ENCODE data around the gene AHCYL2.

The AHCYL2 gene

DNA sequence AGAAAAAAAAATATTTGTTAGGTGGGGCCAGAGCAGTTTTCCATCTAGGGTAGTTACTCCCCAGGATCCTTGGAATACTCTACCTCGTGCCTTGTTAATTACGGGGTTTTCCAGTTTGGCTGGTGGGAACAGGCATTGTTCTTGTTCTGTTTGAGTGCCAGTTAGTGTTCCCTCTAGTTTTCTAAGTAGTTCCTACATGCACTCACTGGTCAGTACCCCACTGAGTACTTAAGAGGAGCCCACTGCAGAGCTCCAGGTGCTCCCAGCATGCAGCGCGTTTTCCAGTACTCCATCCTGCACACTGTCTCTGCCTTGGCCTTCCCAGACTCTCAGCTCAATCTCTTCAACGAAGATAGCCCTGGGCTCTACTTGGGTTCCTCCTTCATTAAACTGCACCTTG, 58.0 kb downstream of the AHCYL2 start:
- Mint-ChIP-seq H3K36me3 (ENCODE audit: low read depth) (no peaks in the 10 kb centered on the region), H3K27me3 (ENCODE audit: low read depth, poor library complexity) (peaks cover 3% of the 10 kb centered on the region), H3K4me3 (no peak overlapping the region), H3K4me1 (no peaks in the 10 kb centered on the region), H3K27ac (no peak overlapping the region), H3K9me3 (no peaks in the 10 kb centered on the region)
- DNase-seq, result no peak
- TF ChIP-seq, protein P1, sequence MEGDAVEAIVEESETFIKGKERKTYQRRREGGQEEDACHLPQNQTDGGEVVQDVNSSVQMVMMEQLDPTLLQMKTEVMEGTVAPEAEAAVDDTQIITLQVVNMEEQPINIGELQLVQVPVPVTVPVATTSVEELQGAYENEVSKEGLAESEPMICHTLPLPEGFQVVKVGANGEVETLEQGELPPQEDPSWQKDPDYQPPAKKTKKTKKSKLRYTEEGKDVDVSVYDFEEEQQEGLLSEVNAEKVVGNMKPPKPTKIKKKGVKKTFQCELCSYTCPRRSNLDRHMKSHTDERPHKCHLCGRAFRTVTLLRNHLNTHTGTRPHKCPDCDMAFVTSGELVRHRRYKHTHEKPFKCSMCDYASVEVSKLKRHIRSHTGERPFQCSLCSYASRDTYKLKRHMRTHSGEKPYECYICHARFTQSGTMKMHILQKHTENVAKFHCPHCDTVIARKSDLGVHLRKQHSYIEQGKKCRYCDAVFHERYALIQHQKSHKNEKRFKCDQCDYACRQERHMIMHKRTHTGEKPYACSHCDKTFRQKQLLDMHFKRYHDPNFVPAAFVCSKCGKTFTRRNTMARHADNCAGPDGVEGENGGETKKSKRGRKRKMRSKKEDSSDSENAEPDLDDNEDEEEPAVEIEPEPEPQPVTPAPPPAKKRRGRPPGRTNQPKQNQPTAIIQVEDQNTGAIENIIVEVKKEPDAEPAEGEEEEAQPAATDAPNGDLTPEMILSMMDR (IDR thresholded peaks at IDR 0.05), result no peak

DNA sequence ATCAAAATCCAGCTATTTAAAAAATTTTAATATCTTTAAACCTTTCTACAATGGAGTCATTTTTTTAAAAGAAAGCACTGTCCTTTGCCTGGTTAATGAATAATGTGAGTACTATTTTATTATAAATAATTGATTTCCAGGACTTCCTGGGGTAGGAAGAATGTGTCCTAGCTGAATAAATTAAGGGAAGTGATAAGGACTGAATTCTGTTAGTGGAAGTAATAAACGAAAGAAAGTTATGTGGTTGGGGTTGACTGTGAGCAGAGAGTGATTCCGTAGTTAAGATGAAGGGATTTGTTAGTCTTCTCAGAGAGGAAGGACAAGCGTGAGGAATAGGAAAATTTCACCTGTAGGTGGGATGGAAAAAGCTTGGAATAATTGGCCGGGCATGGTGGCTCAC, 59.1 kb downstream of the AHCYL2 start:
- Mint-ChIP-seq H3K9me3 (no peaks in the 10 kb centered on the region), H3K4me1 (no peaks in the 10 kb centered on the region), H3K27ac (no peak overlapping the region), H3K36me3 (ENCODE audit: low read depth) (no peaks in the 10 kb centered on the region), H3K4me3 (no peak overlapping the region), H3K27me3 (ENCODE audit: low read depth, poor library complexity) (peaks cover 3% of the 10 kb centered on the region)
- TF ChIP-seq, protein P1 (IDR thresholded peaks at IDR 0.05), result no peak
- DNase-seq, result no peak

DNA sequence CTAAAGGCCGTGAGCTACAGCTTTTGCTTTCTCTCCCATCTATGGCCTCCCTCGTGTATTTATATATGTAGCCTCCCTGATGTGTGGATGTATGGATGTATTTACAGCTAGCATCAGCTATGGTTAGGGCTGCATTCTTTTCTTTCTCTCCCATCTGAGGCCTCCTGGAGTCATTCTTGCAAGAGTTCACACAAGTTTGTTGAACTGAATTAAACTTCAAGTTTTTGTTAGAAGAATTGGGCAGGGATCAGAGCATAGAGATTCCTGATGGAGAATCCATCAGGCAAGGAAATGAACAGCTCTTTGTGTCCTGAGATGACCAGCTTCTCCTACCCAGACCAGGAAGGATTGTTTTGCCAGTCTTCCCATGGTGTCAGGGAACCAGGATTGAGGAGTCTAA, 60.3 kb downstream of the AHCYL2 start:
- TF ChIP-seq, protein P1 (IDR thresholded peaks at IDR 0.05), result no peak
- H3K36me3 Mint-ChIP-seq (ENCODE audit: low read depth), result peaks cover 5% of the 10 kb centered on the region
- H3K27ac Mint-ChIP-seq, result no peak overlapping the region
- no peaks in the 10 kb centered on the region for H3K4me1 Mint-ChIP-seq
- H3K9me3 Mint-ChIP-seq, result no peaks in the 10 kb centered on the region
- DNase-seq, result no peak
- peaks cover 3% of the 10 kb centered on the region for H3K27me3 Mint-ChIP-seq (ENCODE audit: low read depth, poor library complexity)
- H3K4me3 Mint-ChIP-seq, result no peak overlapping the region

DNA sequence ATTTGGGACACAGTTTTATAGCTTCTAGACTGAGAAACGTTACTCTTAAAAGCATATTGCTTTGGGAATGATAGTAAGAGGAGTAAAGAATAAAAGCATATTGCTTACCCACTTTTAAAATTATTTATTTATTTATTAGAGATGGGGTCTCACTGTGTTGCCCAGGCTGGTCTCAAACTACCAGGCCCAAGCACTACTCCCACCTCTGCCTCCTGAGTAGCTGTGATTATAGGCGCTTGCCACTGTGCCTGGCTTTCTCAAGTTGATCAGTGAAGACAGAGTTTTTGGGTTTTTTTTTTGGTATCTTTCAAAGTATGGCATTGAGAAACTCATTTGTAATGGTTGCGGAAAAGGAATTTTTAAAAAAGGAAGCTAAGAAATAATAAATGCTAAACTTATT, 68.0 kb downstream of the AHCYL2 start:
- Mint-ChIP-seq H3K9me3 (no peaks in the 10 kb centered on the region), H3K27me3 (ENCODE audit: low read depth, poor library complexity) (no peaks in the 10 kb centered on the region), H3K27ac (no peak overlapping the region), H3K4me3 (no peak overlapping the region), H3K4me1 (no peaks in the 10 kb centered on the region), H3K36me3 (ENCODE audit: low read depth) (peaks cover 5% of the 10 kb centered on the region)
- no peak for DNase-seq
- TF ChIP-seq, protein P1 (IDR thresholded peaks at IDR 0.05), result no peak

DNA sequence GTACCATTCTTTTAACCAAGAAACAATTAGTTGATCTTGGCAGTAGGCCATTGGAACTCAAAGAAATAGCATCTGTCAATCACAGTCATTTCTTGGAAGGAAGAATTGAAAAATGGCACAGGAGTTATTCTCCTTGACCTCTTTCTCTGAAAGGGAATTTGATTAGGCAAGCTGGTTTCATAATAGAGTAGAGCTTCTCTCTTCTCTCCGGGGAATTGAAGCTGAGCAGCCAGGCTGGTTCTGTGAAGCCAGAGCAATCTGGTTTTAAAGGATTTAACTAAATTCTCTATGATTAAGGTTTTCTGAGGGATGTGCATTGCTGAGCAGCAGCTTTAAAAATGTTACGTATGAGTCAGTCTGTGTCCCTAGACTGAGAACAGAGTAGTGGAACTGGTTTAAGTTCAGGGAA, 70.2 kb downstream of the AHCYL2 start:
- no peak overlapping the region for H3K27ac Mint-ChIP-seq
- DNase-seq, result no peak
- H3K9me3 Mint-ChIP-seq, result peaks cover under 1% of the 10 kb centered on the region
- H3K27me3 Mint-ChIP-seq (ENCODE audit: low read depth, poor library complexity), result no peaks in the 10 kb centered on the region
- no peaks in the 10 kb centered on the region for H3K36me3 Mint-ChIP-seq (ENCODE audit: low read depth)
- H3K4me3 Mint-ChIP-seq, result no peak overlapping the region
- TF ChIP-seq, protein P1 (IDR thresholded peaks at IDR 0.05), result no peak
- H3K4me1 Mint-ChIP-seq, result no peaks in the 10 kb centered on the region

DNA sequence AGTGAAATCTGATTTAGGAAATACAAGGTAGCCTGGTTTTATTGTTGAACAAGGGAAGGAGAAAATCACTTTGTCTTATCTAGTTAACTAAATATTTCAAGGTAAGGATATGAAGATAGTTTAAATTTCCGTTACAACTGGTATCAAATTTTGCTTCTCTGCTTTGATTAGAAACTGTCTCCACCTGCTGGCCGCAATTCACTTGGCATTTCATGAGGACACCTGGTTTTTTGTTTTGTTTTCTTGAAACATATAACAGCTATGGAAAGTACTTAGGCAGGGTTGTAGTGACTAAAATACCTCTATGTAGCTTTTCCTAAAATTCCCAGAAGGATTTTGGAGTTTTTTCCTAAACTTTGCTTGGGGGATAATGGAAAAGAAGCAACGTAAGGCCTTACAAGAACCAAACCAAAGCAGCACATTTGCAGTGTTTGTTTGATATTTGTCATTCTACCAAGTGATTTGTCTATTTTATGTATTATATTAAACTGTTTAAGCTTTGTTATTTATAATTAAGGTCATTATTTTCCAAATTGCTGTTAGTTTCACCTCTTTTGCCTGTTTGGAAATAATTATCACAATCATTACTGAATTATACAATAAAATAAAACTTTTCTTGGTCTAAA, 73.6 kb downstream of the AHCYL2 start:
- Mint-ChIP-seq H3K27me3 (ENCODE audit: low read depth, poor library complexity) (no peaks in the 10 kb centered on the region), H3K36me3 (ENCODE audit: low read depth) (peaks cover 23% of the 10 kb centered on the region), H3K4me3 (no peak overlapping the region), H3K27ac (no peak overlapping the region), H3K9me3 (peaks cover 30% of the 10 kb centered on the region), H3K4me1 (no peaks in the 10 kb centered on the region)
- peak; percentile 39 for DNase-seq
- TF ChIP-seq, protein P1 (IDR thresholded peaks at IDR 0.05), result peak; percentile 67

Data from nephron progenitor cell (in vitro differentiated cells).